Measurements from ENCODE around the gene TMEM26.

GRCh38 chr10:61448091-61448490, 5.1 kb downstream of the TMEM26 start:
- TF ChIP-seq CTCF (IDR thresholded peaks at IDR 0.05), result no peak
- no peak for TF ChIP-seq ZFX (IDR thresholded peaks at IDR 0.05; ENCODE audit: borderline replicate concordance)
